Dermis microvascular lymphatic vessel endothelial cell (primary cell): ENCODE measurements around the gene MRC2. TPM values are rescaled to one million over a fixed set of nuclear protein-coding genes. Genes with fewer than 3 reads are reported as not detected.
"Not testable (repeated sequence)": the region's sequence is repeated elsewhere in the genome, so short reads cannot be mapped to it uniquely, and the experiment has no call there.

Experiments
- DNase-seq, 2 donors: peaks; one replicate each; pipeline versions ENCODE4 v3.0.0 to v3.0.0-alpha.2; 2010; ENCODE audit warnings: low read depth in 2 of 2
- total RNA-seq: library from RNA; depleted of rRNA; stranded (reverse); fragments of >200 nt; gene quantifications from 2 replicates; pipeline ENCODE4 v1.2.1, GENCODE V29; 2014

Gene MRC2
- total RNA-seq, 1 donor from 2014 or later: 9.2 TPM

DNA sequence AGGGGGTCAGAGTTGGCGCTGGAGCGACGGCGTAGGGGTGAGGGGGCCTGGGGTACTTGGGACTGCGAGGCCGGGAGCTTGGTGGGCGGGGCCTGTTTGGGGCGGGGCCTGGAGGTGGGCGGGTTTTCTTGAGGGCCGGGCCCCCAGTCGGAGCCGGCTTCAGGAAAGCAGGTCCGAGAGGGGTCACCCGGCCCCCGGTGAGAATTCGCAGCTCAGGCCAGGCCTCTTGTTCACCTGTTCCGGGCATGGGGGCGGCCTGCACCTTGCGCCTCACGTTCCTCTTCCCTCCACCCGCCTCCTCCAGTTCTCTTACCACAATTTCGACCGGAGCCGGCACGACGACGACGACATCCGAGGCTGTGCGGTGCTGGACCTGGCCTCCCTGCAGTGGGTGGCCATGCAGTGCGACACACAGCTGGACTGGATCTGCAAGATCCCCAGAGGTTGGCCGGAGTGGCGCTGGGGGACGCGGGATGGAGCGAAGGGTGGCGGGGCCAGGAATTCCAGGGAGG, 52.5 kb downstream of the MRC2 start:
- DNase-seq: no peak

DNA sequence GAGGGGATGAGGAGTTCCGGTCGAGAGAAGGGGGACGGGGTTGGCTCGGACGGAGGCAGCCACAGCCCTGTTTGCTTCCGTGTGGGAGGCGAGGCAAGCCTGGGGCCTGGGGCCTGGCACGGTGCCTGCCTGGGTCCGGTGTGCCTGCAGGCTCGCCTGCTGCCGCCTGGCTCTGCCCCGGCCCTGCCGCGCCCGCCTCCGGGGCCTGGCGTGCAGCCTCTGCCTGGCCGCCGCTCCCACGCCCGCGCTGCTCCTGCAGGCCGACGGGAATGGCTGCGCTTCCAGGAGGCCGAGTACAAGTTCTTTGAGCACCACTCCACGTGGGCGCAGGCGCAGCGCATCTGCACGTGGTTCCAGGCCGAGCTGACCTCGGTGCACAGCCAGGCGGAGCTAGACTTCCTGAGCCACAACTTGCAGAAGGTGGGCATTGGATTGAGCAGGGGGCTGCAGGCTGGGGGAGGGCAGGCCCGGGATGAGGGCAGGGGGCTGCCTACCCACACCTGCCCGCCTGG, 53.1 kb downstream of the MRC2 start:
- DNase-seq: no peak

DNA sequence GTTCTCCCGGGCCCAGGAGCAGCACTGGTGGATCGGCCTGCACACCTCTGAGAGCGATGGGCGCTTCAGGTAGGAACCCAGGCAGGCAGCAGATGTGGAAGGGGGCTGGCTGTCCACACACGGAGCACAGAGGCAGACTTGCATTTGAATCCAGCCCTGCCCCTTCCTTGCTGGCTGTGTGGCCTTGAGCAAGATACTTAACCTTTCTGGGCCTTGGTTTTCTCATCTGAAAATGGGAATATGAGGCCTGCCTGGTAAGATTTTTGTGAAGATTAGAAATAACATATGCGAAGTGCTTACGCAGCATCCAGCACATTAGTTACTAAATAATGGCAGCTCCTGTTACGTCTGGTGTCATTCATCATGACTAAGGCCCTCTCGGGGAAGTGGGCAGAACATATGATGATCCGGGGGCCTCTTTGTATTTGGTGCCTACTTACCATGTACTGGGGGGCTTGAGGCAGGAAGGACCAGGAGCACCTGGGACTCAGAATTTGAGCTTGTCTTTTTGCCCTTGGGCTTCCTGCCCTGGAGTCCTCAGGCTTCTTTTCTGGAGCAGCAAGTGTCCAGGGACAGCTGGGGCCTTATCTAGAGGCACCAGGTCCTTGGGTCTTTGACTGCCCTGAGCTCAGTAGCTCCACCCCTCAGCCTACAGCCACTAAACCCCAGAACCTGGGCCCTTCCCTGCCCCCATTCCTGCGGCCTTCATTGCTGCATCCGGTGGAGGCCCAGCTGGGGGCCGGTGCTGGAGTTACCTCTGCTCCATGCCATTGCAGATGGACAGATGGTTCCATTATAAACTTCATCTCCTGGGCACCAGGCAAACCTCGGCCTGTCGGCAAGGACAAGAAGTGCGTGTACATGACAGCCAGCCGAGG, 53.8 kb downstream of the MRC2 start:
- no peak for DNase-seq

DNA sequence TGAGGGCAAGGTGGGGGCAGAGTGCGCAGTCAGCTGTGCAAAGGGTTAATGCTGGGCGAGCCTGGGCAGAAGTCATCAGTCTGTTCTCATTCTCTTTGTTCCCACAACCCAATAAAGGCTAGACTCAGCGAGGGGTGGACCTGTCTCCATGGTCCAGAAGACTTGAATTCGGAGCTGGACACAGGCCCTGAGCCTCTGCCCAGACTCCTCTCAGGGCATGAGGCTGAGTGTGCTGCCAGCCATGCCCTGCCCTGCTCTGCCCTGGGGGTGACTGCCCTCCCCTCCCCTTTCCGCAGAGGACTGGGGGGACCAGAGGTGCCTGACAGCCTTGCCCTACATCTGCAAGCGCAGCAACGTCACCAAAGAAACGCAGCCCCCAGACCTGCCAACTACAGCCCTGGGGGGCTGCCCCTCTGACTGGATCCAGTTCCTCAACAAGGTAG, 54.5 kb downstream of the MRC2 start:
- no peak for DNase-seq

DNA sequence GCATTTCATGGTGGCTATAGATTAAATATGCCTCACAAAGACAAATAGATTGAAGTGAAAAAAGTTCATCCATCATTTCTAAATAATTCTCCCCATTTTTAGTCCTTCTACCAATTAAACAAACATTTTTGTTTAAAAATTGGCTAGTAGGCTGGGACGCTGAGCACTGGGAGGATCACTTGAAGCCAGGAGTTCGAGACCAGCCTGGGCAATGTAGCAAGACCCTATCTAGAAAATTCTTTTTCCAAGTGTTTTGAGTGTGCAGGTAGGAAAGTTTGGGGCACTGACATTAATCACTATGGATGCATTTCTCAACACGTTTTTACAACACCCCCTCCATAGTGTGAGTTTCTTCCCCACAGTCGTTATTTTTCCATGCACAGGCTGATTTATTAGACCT, 56.7 kb downstream of the MRC2 start:
- DNase-seq: no peak

DNA sequence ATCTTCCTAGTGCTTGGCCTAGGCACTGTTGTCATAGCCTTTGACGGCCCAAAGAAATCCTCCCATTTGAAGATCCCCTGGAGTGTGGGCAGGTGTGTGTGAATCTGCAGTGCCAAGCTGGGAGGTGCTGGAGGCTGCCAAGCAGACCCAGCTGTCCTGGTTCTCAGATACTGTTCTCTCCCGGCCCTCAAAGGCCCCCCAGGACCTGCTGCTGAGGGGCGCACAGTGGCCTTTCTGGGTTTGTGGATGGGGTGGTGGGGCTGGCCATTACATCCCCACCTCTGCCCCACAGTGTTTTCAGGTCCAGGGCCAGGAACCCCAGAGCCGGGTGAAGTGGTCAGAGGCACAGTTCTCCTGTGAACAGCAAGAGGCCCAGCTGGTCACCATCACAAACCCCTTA, 60.5 kb downstream of the MRC2 start:
- DNase-seq: no peak

DNA sequence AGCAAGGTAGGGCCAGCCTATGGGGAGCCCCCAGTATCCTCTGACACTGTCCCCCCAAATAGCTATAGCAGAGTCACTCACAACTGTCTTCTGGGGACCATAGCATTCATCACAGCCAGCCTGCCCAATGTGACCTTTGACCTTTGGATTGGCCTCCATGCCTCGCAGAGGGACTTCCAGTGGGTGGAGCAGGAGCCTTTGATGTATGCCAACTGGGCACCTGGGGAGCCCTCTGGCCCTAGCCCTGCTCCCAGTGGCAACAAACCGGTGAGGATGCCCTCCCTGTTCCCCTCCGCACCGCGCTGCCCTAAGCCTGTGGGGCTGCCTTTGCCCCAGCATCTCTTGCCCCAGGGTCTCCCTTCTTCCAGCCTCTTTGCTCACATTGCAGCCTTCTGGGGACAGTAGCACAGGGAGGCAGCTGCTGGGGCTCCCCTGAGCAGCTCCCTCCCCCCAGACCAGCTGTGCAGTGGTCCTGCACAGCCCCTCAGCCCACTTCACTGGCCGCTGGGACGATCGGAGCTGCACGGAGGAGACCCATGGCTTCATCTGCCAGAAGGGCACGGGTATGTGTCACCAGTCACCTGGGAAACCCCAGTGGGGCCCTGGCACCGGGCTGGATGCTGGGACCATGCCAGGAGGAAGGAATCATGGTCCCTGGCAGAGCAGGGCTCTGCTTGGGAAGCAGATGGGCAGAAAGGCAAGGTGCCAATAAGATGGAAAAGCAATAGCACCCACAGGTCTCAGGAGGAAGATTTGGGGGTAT, 61.1 kb downstream of the MRC2 start:
- DNase-seq: no peak

DNA sequence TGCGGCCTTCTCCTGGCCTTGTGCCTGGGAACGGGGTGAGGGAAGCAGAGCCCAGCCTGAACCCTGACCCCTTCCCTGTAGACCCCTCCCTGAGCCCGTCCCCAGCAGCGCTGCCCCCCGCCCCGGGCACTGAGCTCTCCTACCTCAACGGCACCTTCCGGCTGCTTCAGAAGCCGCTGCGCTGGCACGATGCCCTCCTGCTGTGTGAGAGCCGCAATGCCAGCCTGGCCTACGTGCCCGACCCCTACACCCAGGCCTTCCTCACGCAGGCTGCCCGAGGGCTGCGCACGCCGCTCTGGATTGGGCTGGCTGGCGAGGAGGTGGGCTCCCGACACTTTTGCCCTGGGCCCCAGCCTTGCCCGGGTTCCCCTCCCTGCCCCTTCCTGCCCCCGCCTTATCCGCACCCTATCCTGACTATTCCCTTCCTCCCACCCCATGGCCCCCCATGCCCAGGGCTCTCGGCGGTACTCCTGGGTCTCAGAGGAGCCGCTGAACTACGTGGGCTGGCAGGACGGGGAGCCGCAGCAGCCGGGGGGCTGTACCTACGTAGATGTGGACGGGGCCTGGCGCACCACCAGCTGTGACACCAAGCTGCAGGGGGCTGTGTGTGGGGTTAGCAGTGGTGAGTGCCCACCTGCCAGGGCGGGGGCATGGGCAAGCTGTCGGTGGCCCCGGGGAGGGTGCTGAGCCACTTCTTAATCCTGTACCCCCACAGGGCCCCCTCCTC, 62.1 kb downstream of the MRC2 start:
- DNase-seq: no peak

DNA sequence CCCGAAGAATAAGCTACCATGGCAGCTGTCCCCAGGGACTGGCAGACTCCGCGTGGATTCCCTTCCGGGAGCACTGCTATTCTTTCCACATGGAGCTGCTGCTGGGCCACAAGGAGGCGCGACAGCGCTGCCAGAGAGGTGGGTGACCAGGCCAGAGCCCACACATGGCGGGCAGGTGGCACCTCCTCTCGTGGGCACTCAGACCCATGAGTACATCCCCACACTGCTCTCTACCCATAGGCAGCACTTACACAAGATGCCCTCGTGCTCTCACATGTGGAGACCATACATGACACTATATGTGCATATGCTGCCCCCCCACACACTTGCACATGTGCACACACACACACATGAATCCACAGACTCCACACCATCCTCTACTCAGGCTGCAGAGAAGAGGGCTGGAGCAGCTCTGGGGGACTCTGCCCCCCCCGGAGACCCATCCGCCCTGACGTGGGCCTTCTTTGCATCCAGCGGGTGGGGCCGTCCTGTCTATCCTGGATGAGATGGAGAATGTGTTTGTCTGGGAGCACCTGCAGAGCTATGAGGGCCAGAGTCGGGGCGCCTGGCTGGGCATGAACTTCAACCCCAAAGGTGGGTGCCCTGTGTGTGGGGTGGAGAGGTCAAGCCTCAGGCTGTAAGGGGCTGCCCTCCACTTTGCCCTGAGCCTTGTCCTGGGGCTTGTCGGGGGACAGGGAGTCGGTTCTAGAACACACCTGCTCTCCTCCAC, 62.9 kb downstream of the MRC2 start:
- no peak for DNase-seq

DNA sequence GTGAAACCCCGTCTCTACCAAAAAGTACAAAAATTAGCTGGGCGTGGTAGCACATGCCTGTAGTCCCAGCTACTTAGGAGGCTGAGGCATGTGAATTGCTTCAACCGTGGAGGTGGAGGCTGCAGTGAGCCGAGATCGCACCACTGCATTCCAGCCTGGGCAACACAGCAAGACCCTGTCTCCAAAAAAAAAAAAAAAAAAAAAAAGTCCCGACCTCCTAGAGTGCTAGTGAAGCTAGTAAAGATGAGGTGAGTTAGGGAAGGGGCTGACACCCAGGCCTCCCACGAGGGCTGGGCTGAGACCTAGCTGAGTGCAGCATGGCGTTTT, 64.1 kb downstream of the MRC2 start:
- DNase-seq: not testable (repeated sequence)

DNA sequence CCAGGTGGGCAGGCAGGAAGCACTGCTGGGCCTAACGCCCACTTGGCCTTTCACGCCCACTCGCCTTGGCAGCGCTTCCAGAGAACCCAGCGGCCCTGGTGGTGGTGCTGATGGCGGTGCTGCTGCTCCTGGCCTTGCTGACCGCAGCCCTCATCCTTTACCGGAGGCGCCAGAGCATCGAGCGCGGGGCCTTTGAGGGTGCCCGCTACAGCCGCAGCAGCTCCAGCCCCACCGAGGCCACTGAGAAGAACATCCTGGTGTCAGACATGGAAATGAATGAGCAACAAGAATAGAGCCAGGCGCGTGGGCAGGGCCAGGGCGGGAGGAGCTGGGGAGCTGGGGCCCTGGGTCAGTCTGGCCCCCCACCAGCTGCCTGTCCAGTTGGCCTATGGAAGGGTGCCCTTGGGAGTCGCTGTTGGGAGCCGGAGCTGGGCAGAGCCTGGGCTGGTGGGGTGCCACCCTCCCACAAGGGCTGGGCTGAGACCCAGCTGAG, 64.7 kb downstream of the MRC2 start:
- no peak for DNase-seq

DNA sequence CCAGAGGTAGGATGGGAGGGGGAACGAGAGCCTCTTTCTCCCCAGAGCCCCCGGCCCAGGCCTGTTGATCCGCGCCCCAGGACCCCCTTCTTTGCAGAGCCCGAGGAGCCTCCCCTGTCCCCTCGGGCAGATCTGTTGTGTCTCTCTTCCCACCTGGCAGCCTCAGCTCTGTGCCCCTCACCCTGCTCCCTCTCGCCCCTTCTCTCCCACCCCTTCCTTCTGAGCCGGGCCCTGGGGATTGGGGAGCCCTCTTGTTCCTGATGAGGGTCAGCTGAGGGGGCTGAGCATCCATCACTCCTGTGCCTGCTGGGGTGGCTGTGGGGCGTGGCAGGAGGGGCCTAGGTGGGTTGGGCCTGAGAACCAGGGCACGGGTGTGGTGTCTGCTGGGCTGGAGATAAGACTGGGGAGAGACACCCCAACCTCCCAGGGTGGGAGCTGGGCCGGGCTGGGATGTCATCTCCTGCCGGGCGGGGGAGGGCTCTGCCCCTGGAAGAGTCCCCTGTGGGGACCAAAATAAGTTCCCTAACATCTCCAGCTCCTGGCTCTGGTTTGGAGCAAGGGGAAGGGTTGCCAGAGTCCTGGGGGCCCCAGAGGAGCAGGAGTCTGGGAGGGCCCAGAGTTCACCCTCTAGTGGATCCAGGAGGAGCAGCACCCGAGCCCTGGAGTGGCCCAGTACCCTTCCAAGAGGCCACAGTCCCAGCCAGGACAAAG, 65.4 kb downstream of the MRC2 start:
- DNase-seq: peak in 1 of 2 donors; percentile 28

DNA sequence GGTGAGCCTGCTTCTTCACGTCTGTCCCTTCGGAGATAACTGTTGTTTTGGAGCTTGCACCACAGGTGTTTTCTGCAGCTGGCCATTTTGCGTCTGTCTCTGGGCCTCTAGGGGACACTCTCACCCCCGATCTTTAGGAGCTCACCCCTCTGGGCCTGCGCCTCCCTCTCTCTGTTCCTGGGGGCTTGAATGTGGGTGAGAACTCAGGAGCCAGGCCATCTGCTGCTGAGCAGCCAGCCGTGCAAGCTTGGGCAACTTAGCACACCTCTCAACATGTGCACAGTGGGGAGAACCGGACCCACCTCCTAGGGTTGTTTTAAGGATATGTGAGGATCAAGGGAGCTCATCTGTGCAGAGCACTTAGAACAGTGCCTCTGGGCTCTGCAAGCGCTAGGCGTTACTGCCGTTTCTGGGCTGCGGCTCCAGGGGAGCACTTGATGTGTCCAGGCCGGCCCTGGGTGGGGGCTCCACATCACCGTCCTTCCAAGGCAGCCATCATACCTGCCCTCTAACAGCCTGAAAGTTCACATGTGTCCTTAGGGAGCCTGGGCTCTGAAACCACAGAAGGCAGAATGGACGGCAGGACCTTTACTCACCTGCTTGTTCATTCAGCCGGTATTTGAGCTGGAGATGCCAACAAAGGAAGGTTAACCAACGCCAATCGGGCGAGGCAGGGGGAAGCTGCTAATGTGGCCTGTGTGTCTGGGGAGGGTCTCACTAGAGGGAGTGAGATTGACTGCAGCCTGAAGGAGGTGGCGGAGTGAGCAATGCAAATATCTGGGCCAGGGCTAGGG, 66.3 kb downstream of the MRC2 start:
- no peak for DNase-seq

DNA sequence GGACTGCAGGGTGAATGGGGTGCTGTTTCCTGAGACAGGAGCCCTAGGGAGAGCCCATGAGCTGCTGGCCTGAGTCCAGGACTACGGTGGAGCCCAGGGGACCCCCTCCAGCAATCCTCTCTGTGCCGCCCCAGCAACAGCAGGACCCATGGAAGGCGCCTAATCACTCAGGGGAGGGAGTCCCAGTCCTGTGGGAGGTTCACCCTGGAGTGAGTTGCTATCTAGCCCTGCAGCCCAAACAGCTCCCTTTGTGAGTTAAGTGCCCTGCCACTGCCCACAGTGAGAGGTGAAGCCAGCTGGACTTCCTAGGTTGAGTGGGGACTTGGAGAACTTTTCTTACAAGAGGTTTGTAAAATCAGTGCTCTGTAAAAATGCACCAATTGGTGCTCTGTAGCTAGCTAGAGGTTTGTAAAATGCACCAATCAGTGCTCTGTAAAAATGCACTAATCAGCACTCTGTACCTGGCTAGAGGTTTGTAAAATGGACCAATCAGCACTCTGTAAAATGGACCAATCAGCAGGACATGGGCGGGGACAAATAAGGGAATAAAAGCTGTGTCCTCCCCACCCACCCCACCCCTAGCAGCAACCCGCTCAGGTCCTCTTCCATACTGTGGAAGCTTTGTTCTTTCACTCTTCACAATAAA, 67.7 kb downstream of the MRC2 start:
- DNase-seq: not testable (repeated sequence)

DNA sequence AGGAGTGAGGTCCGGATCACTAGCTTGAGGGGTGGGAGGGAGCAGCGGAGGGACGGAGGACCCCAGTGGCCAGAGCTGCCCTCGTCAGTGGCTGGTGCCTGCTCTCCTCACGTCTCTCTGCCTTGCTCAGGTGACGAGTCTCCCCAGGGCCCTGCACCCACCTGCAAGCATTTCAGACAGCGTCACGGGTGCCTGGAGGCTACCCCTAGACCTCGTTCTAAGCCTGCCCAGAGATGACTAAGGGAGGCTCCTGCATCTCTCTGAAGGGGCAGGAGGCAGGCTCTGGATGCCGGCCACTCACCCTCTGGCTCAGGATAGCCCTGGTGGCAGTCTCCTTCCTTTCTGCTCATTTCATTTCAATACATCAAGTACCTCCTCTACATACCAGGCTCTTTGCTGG, 68.8 kb downstream of the MRC2 start:
- DNase-seq: no peak

DNA sequence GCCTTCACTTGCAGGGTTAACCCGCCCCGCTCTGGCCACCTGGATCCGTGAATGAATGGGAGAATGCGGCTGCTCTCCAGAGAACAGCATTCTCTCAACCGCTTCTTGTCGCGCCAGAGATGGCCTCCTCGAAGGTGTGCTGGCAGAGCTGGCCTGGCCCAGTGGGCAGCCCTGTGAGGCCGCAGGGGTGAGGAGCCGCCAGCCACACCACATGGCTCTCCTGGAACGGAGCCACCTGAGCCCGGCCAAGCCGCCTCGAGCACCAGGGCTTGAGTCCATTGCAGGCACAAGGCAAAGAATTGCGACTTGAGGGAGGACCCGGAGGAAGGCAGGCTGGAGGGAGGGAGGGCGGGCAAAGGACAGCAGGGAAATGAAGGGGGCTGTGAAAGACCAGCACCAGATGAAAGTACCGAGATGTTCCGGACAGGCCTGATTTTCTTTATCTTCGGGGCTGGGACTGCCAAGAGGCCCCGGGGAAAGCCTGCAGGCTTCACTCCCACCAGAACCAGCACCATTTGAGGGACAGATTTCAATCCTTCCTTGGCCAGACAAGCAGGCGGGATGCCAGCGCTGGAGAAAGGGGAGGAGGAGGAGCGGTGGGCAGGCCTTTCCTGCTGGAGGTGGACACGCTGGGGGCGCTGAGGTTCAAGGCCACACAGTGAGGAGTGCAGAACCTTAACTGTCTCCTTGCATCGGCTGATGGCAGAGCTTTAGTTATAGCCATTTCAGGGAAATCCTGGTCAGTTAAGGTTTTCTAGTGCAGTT, 69.4 kb downstream of the MRC2 start:
- DNase-seq: no peak

DNA sequence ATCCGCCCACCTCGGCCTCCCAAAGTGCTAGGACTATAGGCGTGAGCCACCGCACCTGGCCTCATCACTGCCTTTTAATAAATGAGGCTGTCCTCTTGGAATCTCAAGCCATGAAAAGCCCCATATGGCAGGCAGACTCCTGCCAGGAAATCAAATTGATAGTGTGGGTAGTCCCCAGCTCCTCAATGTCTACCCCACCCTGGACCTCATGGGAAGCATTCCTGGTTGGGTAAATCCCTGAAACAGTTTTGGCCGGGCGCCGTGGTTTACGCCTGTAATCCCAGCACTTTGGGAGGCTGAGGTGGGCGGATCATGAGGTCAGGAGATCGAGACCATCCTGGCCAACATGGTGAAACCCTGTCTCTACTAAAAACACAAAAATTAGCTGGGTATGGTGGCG, 71.0 kb downstream of the MRC2 start:
- DNase-seq: not testable (repeated sequence)
